SU-DHL-6 (cell line): ENCODE measurements around the gene PAPOLB.

Experiments
- CTCF ChIP-seq: fragments of 200-600 bp; sonication (generic); IDR thresholded peaks from one replicate; pipeline ENCODE4 v1.5.1; 2017; ENCODE audit warnings: antibody characterized with exemption, mild to moderate bottlenecking, low read length, moderate library complexity; ENCODE audit not compliant: insufficient read depth, poor library complexity, severe bottlenecking
- EZH2phosphoT487 ChIP-seq: fragments of 200-600 bp; sonication (generic), shearing (Covaris generic); conservative IDR thresholded peaks from 2 replicates; pipeline ENCODE4 v1.6.1; 2018; ENCODE audit warnings: mild to moderate bottlenecking, antibody characterized with exemption, low read length, moderate library complexity, mixed read lengths

- no peak for TF ChIP-seq CTCF
- TF ChIP-seq EZH2phosphoT487 = no peak
These were observed 27.0 kb downstream of the PAPOLB start for GRCh38 chr7:4834601-4835397.
